Tibial artery (tissue), 4 donors: ENCODE data around the gene RNF19B.

Source experiments
- DNase-seq, 2 donors: peaks; one replicate each; pipeline ENCODE4 v3.0.0-alpha.2; 2019
- H3K27ac ChIP-seq, 2 donors: fragments of 200-600 bp; sonication (generic) in 1 of 2; 1 replicate in 1 of 2; 2 replicates in 1 of 2; pipeline ENCODE4 v1.5.1; 2018 to 2019; ENCODE audit warnings: mild to moderate bottlenecking in 1 of 2
- H3K27me3 ChIP-seq, 2 donors: fragments of 200-600 bp; sonication (generic) in 1 of 2; one replicate each; pipeline versions ENCODE4 v1.5.1 to v1.6.0; 2016 to 2019
- H3K36me3 ChIP-seq, 3 donors: fragments of 200-600 bp; sonication (generic) in 2 of 3; one replicate each; pipeline ENCODE4 v1.5.1; 2016 to 2019; ENCODE audit warnings: mild to moderate bottlenecking in 2 of 3
- H3K4me1 ChIP-seq, 4 donors: fragments of 200-600 bp; sonication (generic) in 2 of 4; 1 replicate in 3 of 4; 2 replicates in 1 of 4; pipeline ENCODE4 v1.5.1; 2016 to 2019
- H3K4me3 ChIP-seq, 2 donors: fragments of 200-600 bp; sonication (generic) in 1 of 2; 1 replicate in 1 of 2; 2 replicates in 1 of 2; pipeline ENCODE4 v1.5.1; 2018 to 2019; ENCODE audit warnings: mild to moderate bottlenecking in 2 of 2
- H3K9me3 ChIP-seq, 3 donors: fragments of 200-600 bp; sonication (generic) in 1 of 3; one replicate each; pipeline ENCODE4 v1.5.1; 2016 to 2019
- intact Hi-C: fragments of 100-400 bp; cut with DNase I; formaldehyde crosslinking; loops from one replicate; pipeline ENCODE4 v1.15.0; 2023; ENCODE audit warnings: low total_unique reads
- TF ChIP-seq, protein P1 (sequence below), 2 experiments: fragments of 200-600 bp in 1 of 2; fragments of 450-650 bp in 1 of 2; IDR thresholded peaks; one replicate each; pipeline ENCODE4 v1.5.1; 2017 to 2019; ENCODE audit warnings: antibody characterized with exemption in 2 of 2, mild to moderate bottlenecking in 1 of 2, moderate library complexity in 1 of 2

RNF19B gene

DNA sequence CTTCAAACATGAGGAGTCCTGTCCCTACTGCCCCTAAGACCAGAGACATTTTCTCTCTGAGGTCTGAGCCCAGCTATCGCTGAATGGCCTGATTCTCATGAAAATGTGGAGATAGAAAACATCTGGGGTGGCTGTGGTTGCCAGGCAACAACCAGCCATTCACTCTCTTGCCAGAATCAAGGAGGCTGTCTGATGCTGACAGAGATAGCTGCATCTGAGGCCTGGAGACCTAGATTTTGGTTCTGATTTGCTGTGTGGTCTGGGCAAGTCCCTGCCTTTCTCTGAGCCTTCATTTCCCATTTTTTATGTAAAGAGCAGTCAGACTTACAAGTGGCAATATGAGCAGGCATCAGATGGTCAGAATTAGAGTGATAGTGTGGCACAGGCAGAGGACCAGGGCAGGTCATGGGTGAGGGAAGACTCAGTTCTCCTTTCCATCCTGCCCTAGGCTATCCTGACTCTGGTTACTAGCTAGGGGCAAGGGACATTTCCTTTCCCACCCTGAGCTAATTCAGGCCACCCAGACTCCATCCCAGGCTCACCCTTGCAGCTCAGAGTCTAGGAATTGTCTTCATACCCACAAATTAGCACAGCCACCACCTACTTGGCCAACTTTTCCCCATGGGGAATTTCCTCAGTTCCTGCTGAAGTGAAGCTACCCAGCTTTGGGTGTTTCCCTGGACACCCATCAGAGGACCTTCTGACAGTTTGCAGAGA, 20.0 kb upstream of the RNF19B start:
- Histone ChIP-seq H3K4me1 (peaks cover 0 to 26% (median 16%) of the 10 kb centered on the region in 4 donors), H3K27me3 (no peaks in the 10 kb centered on the region), H3K4me3 (no peak overlapping the region), H3K36me3 (no peaks in the 10 kb centered on the region), H3K9me3 (no peaks in the 10 kb centered on the region), H3K27ac (no peak overlapping the region)
- DNase-seq: no peak
- intact Hi-C loops: no loop called here
- TF ChIP-seq, protein P1, sequence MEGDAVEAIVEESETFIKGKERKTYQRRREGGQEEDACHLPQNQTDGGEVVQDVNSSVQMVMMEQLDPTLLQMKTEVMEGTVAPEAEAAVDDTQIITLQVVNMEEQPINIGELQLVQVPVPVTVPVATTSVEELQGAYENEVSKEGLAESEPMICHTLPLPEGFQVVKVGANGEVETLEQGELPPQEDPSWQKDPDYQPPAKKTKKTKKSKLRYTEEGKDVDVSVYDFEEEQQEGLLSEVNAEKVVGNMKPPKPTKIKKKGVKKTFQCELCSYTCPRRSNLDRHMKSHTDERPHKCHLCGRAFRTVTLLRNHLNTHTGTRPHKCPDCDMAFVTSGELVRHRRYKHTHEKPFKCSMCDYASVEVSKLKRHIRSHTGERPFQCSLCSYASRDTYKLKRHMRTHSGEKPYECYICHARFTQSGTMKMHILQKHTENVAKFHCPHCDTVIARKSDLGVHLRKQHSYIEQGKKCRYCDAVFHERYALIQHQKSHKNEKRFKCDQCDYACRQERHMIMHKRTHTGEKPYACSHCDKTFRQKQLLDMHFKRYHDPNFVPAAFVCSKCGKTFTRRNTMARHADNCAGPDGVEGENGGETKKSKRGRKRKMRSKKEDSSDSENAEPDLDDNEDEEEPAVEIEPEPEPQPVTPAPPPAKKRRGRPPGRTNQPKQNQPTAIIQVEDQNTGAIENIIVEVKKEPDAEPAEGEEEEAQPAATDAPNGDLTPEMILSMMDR (IDR thresholded peaks at IDR 0.05): no peak

DNA sequence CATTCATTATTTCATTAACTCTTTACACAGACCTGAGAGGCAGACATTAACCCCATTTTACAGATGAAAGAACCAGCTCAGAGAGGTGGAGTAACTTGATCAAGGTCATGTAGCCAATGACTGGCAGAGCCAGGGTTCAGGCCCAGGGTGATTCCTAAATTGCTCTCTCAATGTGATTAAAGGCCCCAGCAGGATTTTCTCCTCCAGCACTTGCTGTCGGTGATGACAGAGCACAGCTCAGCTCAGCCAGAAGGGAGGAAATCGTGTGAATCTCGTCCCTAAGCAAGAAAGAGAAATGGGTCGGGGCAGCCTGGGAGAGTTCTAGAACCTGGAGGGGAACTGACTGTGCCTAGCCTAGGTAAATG, 19.5 kb upstream of the RNF19B start:
- H3K36me3 ChIP-seq: no peaks in the 10 kb centered on the region
- no peak overlapping the region for H3K4me3 ChIP-seq
- H3K27me3 ChIP-seq: no peaks in the 10 kb centered on the region
- peaks cover 0 to 21% (median 12%) of the 10 kb centered on the region in 4 donors for H3K4me1 ChIP-seq
- intact Hi-C loops: no loop called here
- no peak for DNase-seq
- H3K9me3 ChIP-seq: no peaks in the 10 kb centered on the region
- H3K27ac ChIP-seq: no peak overlapping the region
- TF ChIP-seq, protein P1 (IDR thresholded peaks at IDR 0.05): no peak

DNA sequence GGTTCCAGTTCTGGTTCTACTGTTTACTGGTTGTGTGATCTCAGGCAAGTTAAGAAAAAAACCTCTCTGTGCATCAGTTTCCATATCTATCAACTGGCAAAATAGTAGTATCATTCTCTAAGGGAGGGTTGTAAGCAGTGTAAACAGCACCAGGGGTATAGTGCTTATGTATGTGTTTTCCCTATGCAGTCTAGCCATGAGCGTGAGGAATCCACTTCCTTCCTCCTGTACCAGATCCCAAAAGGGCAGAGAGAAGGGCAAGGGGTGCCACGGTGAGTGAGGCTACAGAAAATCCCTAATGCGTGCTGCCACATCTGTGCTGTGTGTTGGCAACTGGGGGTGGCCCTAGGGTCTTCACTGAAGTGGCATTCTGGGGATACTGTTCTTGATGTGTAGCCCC, 18.4 kb upstream of the RNF19B start:
- Histone ChIP-seq H3K4me1 (peaks cover 0 to 10% (median 2%) of the 10 kb centered on the region in 4 donors), H3K4me3 (no peak overlapping the region), H3K27me3 (no peaks in the 10 kb centered on the region), H3K36me3 (no peaks in the 10 kb centered on the region), H3K27ac (no peak overlapping the region), H3K9me3 (no peaks in the 10 kb centered on the region)
- TF ChIP-seq, protein P1 (IDR thresholded peaks at IDR 0.05): no peak
- intact Hi-C loops: no loop called here
- no peak for DNase-seq

DNA sequence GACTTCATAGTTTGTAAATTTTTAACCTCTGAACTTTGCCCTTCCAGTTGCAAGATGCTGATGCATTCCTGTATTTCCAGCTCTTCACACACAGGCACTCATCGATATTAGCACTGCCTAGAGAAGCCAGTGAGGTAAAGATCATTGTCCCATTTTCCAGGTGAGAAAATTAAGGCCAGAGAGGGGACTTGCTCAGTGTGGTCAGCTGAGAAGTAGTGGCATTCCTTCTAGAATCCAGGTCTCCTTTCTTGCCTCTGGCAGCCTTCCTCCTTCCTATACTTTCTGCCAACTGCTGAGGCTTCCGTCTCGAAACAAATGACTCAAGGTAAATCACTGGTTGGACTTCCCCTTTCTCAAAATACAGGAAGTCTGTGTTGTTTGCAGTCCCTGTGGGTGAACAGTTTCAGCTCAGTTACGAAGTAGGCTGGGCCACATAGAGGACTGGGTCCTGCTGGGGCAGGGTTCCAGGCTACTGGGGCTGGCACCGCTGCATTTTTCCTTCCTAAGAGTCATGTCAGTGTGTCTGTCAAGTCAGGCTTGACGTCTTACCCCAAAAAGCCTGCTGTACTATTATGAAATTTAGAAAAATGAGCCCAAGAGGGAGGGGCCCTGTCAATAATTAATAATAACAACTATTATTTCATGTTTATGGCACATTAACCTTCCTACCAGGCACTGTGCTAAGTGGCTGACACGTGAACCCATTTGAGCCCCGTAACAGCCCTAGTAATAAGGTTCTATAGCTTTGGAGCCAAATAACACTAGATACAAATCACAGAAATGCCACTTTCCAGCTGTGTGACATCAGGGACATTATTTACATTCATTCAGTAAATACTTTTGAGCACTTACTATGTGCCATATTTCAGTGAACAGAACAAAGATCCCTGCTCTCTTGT, 16.6 kb upstream of the RNF19B start:
- peak overlapping the region; percentile 27 to 54 for H3K27ac ChIP-seq
- H3K36me3 ChIP-seq: no peaks in the 10 kb centered on the region
- TF ChIP-seq, protein P1 (IDR thresholded peaks at IDR 0.05): no peak
- H3K27me3 ChIP-seq: no peaks in the 10 kb centered on the region
- intact Hi-C loops: no loop called here
- H3K9me3 ChIP-seq: no peaks in the 10 kb centered on the region
- peak; percentile 65 to 75 for DNase-seq
- H3K4me3 ChIP-seq: no peak overlapping the region
- H3K4me1 ChIP-seq: peaks cover 0 to 9% (median 1%) of the 10 kb centered on the region in 4 donors

DNA sequence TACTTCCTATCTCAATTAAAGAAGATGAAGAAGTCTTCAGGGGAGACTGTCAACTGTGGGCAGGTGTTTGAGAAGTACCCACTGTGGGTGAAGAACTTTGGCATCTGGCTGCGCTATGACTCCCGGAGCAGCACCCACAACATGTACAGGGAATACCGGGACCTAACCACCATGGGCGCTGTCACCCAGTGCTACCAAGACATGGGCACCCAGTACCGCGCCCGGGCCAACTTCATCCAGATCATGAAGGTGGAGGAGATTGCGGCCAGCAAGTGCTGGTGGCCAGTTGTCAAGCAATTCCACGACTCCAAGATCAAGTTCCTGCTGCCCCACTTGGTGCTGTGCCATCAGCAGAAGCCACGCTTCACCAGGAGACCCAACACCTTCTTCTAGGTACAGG, 15.5 kb upstream of the RNF19B start:
- intact Hi-C loops: no loop called here
- peaks cover 0 to 9% (median 1%) of the 10 kb centered on the region in 4 donors for H3K4me1 ChIP-seq
- H3K27me3 ChIP-seq: no peaks in the 10 kb centered on the region
- no peaks in the 10 kb centered on the region for H3K9me3 ChIP-seq
- no peaks in the 10 kb centered on the region for H3K36me3 ChIP-seq
- TF ChIP-seq, protein P1 (IDR thresholded peaks at IDR 0.05): no peak
- H3K4me3 ChIP-seq: no peak overlapping the region
- DNase-seq: no peak
- H3K27ac ChIP-seq: no peak overlapping the region
